HL-60 (cell line): Measurements from ENCODE around the gene NCSTN.

ENCODE experiments used
- DNase-seq, 2 experiments: peaks; one replicate each; pipeline ENCODE4 v3.0.0-alpha.2; 2010 to 2020; ENCODE audit warnings: low read depth in 1 of 2, low spot score in 1 of 2
- H3K27ac ChIP-seq: fragments of 250-450 bp; sonication (Bioruptor Pico); replicated peaks from 2 replicates; pipeline ENCODE4 v1.5.1; 2020; ENCODE audit warnings: mild to moderate bottlenecking, moderate library complexity
- H3K27me3 ChIP-seq: fragments of 250-450 bp; sonication (Bioruptor Pico); 2 replicates; pipeline ENCODE4 v1.5.1; 2021; ENCODE audit warnings: mild to moderate bottlenecking, moderate library complexity; ENCODE audit not compliant: insufficient read depth, poor library complexity, severe bottlenecking
- H3K4me3 ChIP-seq: replicated peaks from 2 replicates; pipeline ENCODE4 v1.5.1; 2011; ENCODE audit warnings: mild to moderate bottlenecking, control low read depth, low read length; ENCODE audit not compliant: insufficient read depth
- GABPA ChIP-seq: IDR thresholded peaks from 2 replicates; pipeline ENCODE4 v1.6.1; 2012; ENCODE audit warnings: low read depth
- POLR2AphosphoS5 ChIP-seq: IDR thresholded peaks from 2 replicates; pipeline ENCODE4 v1.6.1; 2012; ENCODE audit warnings: low read depth
- SPI1 ChIP-seq: IDR thresholded peaks from 2 replicates; pipeline ENCODE4 v1.6.1; 2012; ENCODE audit warnings: low read depth, mild to moderate bottlenecking, borderline replicate concordance
- TF ChIP-seq, protein P1 (sequence below): IDR thresholded peaks from 2 replicates; pipeline ENCODE4 v1.6.1; 2012; ENCODE audit warnings: low read depth; ENCODE audit not compliant: insufficient replicate concordance
- TF ChIP-seq, protein P2 (sequence below): IDR thresholded peaks from one replicate; pipeline ENCODE4 v1.5.1; 2011; ENCODE audit warnings: low read length, control low read depth, inconsistent platforms; ENCODE audit not compliant: insufficient read depth

Gene NCSTN

DNA sequence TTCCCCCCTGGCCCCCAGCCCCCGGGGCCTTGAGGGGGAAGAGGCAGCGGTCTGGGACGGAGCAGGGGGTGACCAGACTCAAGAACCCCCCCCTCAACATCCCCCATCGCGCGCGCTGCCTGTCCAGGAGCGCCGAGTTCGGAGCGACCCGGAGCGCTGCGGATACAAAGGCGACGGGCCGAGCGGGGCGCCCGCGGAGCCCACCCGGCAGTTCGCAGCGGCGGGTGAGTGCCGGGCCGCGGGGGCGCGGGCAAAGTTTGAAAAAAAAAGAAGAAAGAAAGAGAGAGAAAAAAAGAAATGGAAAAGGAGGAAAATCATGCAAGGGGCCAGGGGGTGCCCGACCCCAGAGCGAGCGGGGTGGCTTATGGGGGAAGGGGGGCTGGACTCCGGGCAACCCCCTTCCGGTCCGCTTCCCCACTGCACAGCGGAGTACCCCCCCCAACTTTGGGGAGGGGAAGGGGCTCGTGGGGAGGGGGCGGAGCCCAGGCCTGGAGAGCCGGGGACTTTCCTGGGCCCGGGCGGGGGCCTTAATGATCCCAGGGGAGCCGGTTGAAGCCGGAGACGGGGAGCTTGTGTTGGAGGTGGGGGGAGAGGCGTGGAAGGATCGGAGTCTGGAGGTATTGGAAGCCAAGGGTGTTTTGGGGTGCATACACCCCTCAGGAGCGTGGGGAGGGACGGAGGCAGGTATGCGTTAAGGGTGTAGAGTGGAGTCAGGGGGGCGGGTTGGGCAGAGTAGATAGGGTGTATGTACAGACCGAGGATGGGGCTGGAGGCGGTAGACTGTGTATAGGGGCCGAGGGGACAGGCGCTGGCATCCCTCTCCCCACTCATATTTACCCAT lies 57.7 kb downstream of the NCSTN start:
- DNase-seq, result no peak
- Histone ChIP-seq H3K27me3 (peaks cover 20% of the 10 kb centered on the region), H3K27ac (no peak overlapping the region), H3K4me3 (peak overlapping the region; percentile 6; the same call in 1 of the 2 replicates)
- TF ChIP-seq SPI1 (no peak), POLR2AphosphoS5 (no peak), GABPA (no peak)
- TF ChIP-seq, protein P1, sequence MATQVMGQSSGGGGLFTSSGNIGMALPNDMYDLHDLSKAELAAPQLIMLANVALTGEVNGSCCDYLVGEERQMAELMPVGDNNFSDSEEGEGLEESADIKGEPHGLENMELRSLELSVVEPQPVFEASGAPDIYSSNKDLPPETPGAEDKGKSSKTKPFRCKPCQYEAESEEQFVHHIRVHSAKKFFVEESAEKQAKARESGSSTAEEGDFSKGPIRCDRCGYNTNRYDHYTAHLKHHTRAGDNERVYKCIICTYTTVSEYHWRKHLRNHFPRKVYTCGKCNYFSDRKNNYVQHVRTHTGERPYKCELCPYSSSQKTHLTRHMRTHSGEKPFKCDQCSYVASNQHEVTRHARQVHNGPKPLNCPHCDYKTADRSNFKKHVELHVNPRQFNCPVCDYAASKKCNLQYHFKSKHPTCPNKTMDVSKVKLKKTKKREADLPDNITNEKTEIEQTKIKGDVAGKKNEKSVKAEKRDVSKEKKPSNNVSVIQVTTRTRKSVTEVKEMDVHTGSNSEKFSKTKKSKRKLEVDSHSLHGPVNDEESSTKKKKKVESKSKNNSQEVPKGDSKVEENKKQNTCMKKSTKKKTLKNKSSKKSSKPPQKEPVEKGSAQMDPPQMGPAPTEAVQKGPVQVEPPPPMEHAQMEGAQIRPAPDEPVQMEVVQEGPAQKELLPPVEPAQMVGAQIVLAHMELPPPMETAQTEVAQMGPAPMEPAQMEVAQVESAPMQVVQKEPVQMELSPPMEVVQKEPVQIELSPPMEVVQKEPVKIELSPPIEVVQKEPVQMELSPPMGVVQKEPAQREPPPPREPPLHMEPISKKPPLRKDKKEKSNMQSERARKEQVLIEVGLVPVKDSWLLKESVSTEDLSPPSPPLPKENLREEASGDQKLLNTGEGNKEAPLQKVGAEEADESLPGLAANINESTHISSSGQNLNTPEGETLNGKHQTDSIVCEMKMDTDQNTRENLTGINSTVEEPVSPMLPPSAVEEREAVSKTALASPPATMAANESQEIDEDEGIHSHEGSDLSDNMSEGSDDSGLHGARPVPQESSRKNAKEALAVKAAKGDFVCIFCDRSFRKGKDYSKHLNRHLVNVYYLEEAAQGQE, result no peak
- TF ChIP-seq, protein P2, sequence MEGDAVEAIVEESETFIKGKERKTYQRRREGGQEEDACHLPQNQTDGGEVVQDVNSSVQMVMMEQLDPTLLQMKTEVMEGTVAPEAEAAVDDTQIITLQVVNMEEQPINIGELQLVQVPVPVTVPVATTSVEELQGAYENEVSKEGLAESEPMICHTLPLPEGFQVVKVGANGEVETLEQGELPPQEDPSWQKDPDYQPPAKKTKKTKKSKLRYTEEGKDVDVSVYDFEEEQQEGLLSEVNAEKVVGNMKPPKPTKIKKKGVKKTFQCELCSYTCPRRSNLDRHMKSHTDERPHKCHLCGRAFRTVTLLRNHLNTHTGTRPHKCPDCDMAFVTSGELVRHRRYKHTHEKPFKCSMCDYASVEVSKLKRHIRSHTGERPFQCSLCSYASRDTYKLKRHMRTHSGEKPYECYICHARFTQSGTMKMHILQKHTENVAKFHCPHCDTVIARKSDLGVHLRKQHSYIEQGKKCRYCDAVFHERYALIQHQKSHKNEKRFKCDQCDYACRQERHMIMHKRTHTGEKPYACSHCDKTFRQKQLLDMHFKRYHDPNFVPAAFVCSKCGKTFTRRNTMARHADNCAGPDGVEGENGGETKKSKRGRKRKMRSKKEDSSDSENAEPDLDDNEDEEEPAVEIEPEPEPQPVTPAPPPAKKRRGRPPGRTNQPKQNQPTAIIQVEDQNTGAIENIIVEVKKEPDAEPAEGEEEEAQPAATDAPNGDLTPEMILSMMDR, result no peak

DNA sequence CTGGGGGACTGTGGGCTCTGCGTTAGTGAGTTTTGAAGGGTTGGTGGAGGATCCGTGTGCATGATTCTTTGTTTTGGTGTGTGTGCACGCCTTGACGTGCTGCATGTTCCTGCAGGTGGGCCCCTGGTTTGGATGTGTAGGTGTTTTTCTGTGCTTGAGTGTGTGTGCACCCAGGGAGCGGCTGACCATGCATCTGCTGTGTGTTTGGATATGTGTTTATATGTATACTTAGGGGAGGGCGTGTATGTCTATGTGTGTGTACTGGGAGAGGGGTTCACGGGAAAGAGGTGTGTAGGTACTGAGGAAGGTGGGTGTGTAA lies 58.3 kb downstream of the NCSTN start:
- H3K27me3 ChIP-seq, result peaks cover 20% of the 10 kb centered on the region
- no peak overlapping the region for H3K27ac ChIP-seq
- no peak for DNase-seq
- no peak overlapping the region for H3K4me3 ChIP-seq
- TF ChIP-seq, protein P2, result no peak
- TF ChIP-seq, protein P1, result no peak
- TF ChIP-seq POLR2AphosphoS5, result no peak
- TF ChIP-seq SPI1, result no peak
- no peak for TF ChIP-seq GABPA

DNA sequence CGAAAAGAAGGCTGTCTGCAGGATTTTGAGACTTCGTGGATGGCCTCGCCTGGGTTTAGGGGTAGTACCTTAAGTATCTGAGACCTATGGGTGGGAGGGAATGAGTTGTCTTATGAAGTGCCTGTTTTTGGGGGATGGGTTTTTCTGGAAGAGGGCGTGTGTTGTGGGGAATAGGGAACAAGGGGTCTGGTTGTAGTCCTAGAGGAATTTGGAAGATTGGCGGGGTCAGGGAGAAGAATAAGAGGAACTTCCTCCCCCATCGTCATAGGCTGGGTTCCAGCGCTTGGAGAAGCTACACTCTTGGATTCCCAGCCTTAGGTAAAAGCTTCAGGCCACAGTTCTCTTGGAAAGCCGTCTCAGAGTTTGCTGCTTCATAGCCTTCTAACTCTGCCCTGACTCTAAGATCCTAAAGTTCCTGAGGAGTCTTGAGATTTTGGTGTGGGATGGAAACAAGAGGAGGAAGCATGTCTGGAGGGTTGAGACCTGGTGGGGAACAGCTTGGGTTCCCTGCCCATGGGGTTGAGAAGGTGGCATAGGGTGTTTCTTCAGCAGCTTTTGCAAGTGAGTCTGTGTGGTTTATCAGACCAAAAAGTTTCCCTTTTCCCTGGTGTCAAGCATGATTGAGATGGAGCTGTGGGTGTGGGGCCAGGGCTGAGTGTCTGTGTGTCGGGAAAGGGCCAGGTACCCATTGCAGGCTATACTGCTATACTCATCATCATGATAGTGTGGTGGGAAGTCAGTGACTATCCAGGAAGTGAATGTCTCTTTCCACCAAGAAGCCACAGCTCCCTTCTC lies 59.0 kb downstream of the NCSTN start:
- Histone ChIP-seq H3K4me3 (no peak overlapping the region), H3K27ac (no peak overlapping the region), H3K27me3 (peaks cover 20% of the 10 kb centered on the region)
- TF ChIP-seq GABPA (no peak), POLR2AphosphoS5 (no peak), SPI1 (no peak)
- TF ChIP-seq, protein P1, result no peak
- TF ChIP-seq, protein P2, result no peak
- no peak for DNase-seq
